Adrenal gland (tissue), 12 donors: ENCODE results near the gene GLCE. TPM values are rescaled to one million over a fixed set of nuclear protein-coding genes. Genes with fewer than 3 reads are reported as not detected.

Experiments
- DNase-seq, 7 donors: peaks; one replicate each; pipeline ENCODE4 v3.0.0-alpha.2; 2019 to 2020
- H3K27ac ChIP-seq, 5 donors: fragments of 200-600 bp; sonication (generic) in 4 of 5; 1 replicate in 3 of 5; 2 replicates in 2 of 5; pipeline versions ENCODE4 v1.5.1 to v1.8.0; 2016 to 2020; ENCODE audit warnings: mild to moderate bottlenecking in 1 of 5
- H3K27me3 ChIP-seq: fragments of 200-600 bp; 2 replicates; pipeline ENCODE4 v1.8.0; 2021
- H3K36me3 ChIP-seq, 2 donors: fragments of 200-600 bp; replicated peaks in 1 of 2; 1 replicate in 1 of 2; 2 replicates in 1 of 2; pipeline versions ENCODE4 v1.5.1 to v1.8.0; 2018 to 2022
- H3K4me1 ChIP-seq, 2 donors: fragments of 200-600 bp; replicated peaks in 1 of 2; 1 replicate in 1 of 2; 2 replicates in 1 of 2; pipeline versions ENCODE4 v1.5.1 to v1.8.0; 2018 to 2021
- H3K4me3 ChIP-seq, 4 donors: fragments of 200-600 bp; sonication (generic) in 3 of 4; one replicate each; pipeline ENCODE4 v1.5.1; 2016 to 2018
- H3K9me3 ChIP-seq, 3 donors: fragments of 200-600 bp; sonication (generic) in 1 of 3; replicated peaks in 1 of 3; 1 replicate in 2 of 3; 2 replicates in 1 of 3; pipeline versions ENCODE4 v1.5.1 to v1.8.0; 2016 to 2021
- POLR2A ChIP-seq, 2 donors: fragments of 450-650 bp; IDR thresholded peaks; one replicate each; pipeline ENCODE4 v1.6.1; 2017; ENCODE audit warnings: antibody characterized with exemption in 2 of 2, mild to moderate bottlenecking in 2 of 2, moderate library complexity in 1 of 2
- WGBS, 4 donors: extraction: QIAGEN DNeasy Blood & Tissue Kit in 2 of 4; methylation state at CpG; one replicate each; pipeline versions ENCODE4 v1.1.5 to v1.1.7; 2013 to 2017; 5-methylcytosine and 5-hydroxymethylcytosine counted together
- intact Hi-C, 2 donors: fragments of 100-400 bp; cut with DNase I; formaldehyde crosslinking; loops; one replicate each; pipeline versions ENCODE4 v1.14.1 to v1.15.0; 2022 to 2023
- polyA plus RNA-seq, 3 donors: library from polyadenylated mRNA; stranded (reverse); fragments of 200-250 nt in 2 of 3; fragments of 350-450 nt in 1 of 3; fragmentation: Illumina TruSeq in 1 of 3; extraction: RNeasy Lipid Tissue Mini Kit (QIAGEN cat#74804) in 1 of 3; gene quantifications; one replicate each; pipeline ENCODE4 v1.2.3, GENCODE V29; 2013 to 2014
- total RNA-seq, 9 donors: library from RNA; depleted of rRNA in 4 of 9; stranded (reverse); fragments of >200 nt in 4 of 9; fragments of 120-200 nt in 1 of 9; fragmentation: NEBNext Ultra II Directional in 1 of 9; extraction: Animal tissue kit (Norgen Biotek cat#: 25700) in 1 of 9; gene quantifications; one replicate each; pipeline versions ENCODE4 v1.1.0 to v1.2.4, GENCODE V29; 2013 to 2023
- TF ChIP-seq, protein P1 (sequence below), 6 experiments: fragments of 450-650 bp in 4 of 6; fragments of 200-600 bp in 2 of 6; sonication (generic) in 1 of 6; IDR thresholded peaks; 1 replicate in 5 of 6; 2 replicates in 1 of 6; pipeline versions ENCODE4 v1.5.1 to v1.8.0; 2016 to 2021; ENCODE audit warnings: antibody characterized with exemption in 6 of 6, mild to moderate bottlenecking in 2 of 6, moderate library complexity in 1 of 6
- donor health status: healthy with polysubstance abuse.
- donor health status: Bipolar disorder and iron deficiency.
- donor health status: DM: yes; HTN: yes; CAD: no.
- donor health status: DM: no; HTN: no; CAD: no.
- donor health status: DM: no; HTN: no; CAD: no.
- donor health status: DM: yes; HTN: yes; CAD: no.

Gene GLCE
- total and polyA plus RNA-seq, 12 donors, result 9.3 to 48.4 (median 28.1) TPM

DNA sequence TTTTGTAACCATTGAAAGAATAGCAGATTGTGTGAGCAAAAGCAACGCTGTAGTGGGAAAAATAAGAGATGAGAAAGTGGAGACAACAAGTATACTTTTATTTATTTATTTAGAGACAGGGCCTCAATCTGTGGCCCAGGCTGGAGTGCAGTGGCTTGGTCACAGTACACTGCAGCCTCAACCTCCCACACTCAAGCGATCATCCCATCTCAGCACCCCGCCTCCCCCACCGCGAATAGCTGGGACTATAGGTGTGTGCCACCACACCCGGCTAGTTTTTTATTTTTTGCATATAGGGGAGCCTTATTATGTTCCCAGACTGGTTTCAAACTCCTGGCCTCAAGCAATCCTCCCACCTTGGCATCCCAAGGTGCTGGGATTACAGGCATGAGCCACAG is 1.6 kb upstream of the GLCE start:
- DNase-seq, result no peak
- Histone ChIP-seq H3K4me3 (no peak overlapping the region), H3K9me3 (no peaks in the 10 kb centered on the region), H3K27ac (no peak overlapping the region), H3K36me3 (no peaks in the 10 kb centered on the region), H3K27me3 (no peaks in the 10 kb centered on the region), H3K4me1 (peaks cover 0 to 12% of the 10 kb centered on the region in 2 donors)
- intact Hi-C loops, result no loop called here
- TF ChIP-seq, protein P1, sequence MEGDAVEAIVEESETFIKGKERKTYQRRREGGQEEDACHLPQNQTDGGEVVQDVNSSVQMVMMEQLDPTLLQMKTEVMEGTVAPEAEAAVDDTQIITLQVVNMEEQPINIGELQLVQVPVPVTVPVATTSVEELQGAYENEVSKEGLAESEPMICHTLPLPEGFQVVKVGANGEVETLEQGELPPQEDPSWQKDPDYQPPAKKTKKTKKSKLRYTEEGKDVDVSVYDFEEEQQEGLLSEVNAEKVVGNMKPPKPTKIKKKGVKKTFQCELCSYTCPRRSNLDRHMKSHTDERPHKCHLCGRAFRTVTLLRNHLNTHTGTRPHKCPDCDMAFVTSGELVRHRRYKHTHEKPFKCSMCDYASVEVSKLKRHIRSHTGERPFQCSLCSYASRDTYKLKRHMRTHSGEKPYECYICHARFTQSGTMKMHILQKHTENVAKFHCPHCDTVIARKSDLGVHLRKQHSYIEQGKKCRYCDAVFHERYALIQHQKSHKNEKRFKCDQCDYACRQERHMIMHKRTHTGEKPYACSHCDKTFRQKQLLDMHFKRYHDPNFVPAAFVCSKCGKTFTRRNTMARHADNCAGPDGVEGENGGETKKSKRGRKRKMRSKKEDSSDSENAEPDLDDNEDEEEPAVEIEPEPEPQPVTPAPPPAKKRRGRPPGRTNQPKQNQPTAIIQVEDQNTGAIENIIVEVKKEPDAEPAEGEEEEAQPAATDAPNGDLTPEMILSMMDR (IDR thresholded peaks at IDR 0.05), result no peak
- TF ChIP-seq POLR2A (IDR thresholded peaks at IDR 0.05), result no peak
- WGBS, 4 donors, result 91 to 97% (median 95%) methylated on average over 6 of the region's 6 CpGs

DNA sequence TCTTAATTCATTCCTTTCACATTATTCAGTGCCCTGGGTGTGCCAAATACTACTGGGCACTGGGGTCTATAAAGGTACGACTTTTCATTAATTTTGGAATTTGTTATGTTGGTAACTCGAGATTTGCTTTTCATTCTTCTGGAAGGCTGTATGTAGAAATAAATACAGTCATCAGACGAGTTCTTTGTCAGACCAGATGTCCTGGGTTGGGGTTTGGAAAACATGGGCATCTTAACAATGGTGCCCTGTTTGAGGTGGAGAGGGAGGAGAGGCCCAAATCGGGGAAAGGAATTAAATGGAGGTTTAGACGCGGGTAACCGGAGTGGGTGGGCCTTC is 662 bp upstream of the GLCE start:
- TF ChIP-seq, protein P1 (IDR thresholded peaks at IDR 0.05), result no peak
- no peak for TF ChIP-seq POLR2A (IDR thresholded peaks at IDR 0.05)
- H3K9me3 ChIP-seq, result no peaks in the 10 kb centered on the region
- peak overlapping the region in 2 of 4 donors; percentile 84 to 98 for H3K4me3 ChIP-seq
- no peaks in the 10 kb centered on the region for H3K27me3 ChIP-seq
- peak overlapping the region in 1 of 5 donors; percentile 75 for H3K27ac ChIP-seq
- peaks cover 0 to 13% of the 10 kb centered on the region in 2 donors for H3K4me1 ChIP-seq
- WGBS, 4 donors, result 22 to 29% (median 24%) methylated on average over 7 of the region's 7 CpGs
- intact Hi-C loops, result loop anchor here (5.0 to 10.0 kb wide), 5 partner anchors 65 to 235 kb away; no protein-coding TSS in a partner anchor
- DNase-seq, result no peak
- H3K36me3 ChIP-seq, result no peaks in the 10 kb centered on the region

DNA sequence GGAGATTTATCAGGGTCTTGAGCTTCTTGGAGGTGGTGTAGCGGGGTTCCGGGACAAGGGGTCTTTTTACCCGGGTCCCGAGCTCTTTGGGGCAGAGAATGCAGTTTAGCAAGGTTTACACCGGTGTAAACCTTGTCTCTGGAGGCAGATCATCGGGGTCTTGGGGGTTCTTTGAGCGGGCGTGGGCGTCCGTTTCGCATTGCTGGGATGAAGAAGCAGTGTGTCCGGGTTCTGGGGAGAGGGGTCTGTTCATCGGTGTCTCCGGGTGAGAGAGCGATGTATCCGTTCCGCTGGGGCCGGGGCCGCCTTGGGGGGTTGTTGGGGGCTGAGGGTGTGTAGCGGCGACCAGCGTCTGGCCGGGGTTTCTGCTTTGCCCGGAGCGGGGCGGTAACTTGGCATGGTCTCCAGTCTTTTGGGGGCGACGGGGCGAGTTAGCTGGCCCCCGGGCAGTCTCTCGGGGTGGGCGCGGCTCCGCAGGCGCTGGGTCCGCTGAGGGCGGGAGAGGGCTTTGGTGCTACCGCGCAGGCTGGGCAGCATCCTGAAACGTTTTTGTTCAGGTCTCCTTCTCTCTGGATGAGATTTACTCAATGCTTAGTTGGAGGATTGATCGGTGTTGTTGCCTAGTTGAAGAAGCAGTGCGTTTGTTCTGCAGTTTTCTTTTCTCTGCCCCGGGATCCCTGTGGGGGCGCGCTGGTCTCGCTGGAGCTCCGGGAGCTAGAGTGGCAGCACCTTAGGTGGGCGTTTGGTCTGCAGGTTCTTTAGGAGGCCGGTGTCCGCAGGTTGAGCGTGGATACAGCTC is 843 bp downstream of the GLCE start:
- TF ChIP-seq POLR2A (IDR thresholded peaks at IDR 0.05), result peak in 1 of 2 donors; percentile 13
- TF ChIP-seq, protein P1 (IDR thresholded peaks at IDR 0.05), result peak in 2 of 6 experiments; percentile 12 to 37
- peak overlapping the region; percentile 43 to 98 (median 82) for H3K4me3 ChIP-seq
- no peaks in the 10 kb centered on the region for H3K36me3 ChIP-seq
- H3K4me1 ChIP-seq, result peaks cover 0 to 24% of the 10 kb centered on the region in 2 donors
- H3K27me3 ChIP-seq, result no peaks in the 10 kb centered on the region
- peak; percentile 26 to 75 (median 51) for DNase-seq
- intact Hi-C loops, result loop anchor here (5.0 to 10.0 kb wide), 5 partner anchors 64 to 234 kb away; no protein-coding TSS in a partner anchor
- WGBS, 4 donors, result 0 to 3% (median 1%) methylated on average over 13 to 51 of the region's 51 CpGs
- no peaks in the 10 kb centered on the region for H3K9me3 ChIP-seq
- H3K27ac ChIP-seq, result peak overlapping the region in 4 of 5 donors; percentile 33 to 86 (median 76)

DNA sequence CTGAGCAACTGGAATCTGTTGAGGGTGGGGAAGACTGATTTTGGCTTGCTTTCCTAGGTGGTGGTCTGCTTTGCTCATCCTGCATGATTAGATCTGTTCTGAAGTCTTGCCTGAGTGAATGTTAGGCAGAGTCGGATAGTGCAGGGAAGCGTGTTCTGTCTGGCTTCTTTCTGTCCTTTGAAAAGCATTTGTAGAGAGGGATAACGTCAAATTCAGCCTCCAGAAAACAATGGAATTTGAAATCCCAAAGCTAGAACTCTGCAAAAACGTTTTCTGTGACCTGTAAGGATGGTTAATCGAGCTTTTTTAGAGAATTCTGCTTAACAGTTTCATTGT is 1.4 kb downstream of the GLCE start:
- H3K36me3 ChIP-seq, result no peaks in the 10 kb centered on the region
- peaks cover 0 to 24% of the 10 kb centered on the region in 2 donors for H3K4me1 ChIP-seq
- H3K9me3 ChIP-seq, result no peaks in the 10 kb centered on the region
- TF ChIP-seq, protein P1 (IDR thresholded peaks at IDR 0.05), result no peak
- TF ChIP-seq POLR2A (IDR thresholded peaks at IDR 0.05), result peak in 1 of 2 donors; percentile 8
- H3K27me3 ChIP-seq, result no peaks in the 10 kb centered on the region
- 16 to 20% (median 18%) methylated on average over 5 of the region's 5 CpGs for WGBS, 4 donors
- peak overlapping the region; percentile 43 to 98 (median 82) for H3K4me3 ChIP-seq
- DNase-seq, result no peak
- no peak overlapping the region for H3K27ac ChIP-seq
- intact Hi-C loops, result loop anchor here (5.0 to 10.0 kb wide), 5 partner anchors 63 to 233 kb away; no protein-coding TSS in a partner anchor
